H1 (cell line): ENCODE results near the gene ALPK3. TPM values are rescaled to one million over a fixed set of nuclear protein-coding genes. Genes with fewer than 3 reads are reported as not detected.

ENCODE experiments used
- CHD7 ChIP-seq: fragments of 300-600 bp; sonication (generic); IDR thresholded peaks from 2 replicates; pipeline ENCODE4 v1.7.1; 2012; ENCODE audit warnings: low read length, moderate library complexity, mild to moderate bottlenecking, inconsistent platforms; ENCODE audit not compliant: insufficient replicate concordance
- polyA plus RNA-seq, 7 experiments: library from polyadenylated mRNA; depleted of rRNA in 3 of 7; stranded (reverse) in 5 of 7; unstranded in 2 of 7; fragments of >200 nt in 5 of 7; fragments of 200-250 nt in 2 of 7; gene quantifications; 1 replicate in 5 of 7; 2 replicates in 1 of 7; 4 replicates in 1 of 7; pipeline versions ENCODE4 v1.2.1 to v1.2.3, GENCODE V29; 2011 to 2013; ENCODE audit warnings: missing spikeins in 2 of 7, mixed read lengths in 2 of 7
- total RNA-seq: library from RNA; stranded (reverse); fragmentation: NEBNext Ultra II Directional; extraction: Animal tissue kit (Norgen Biotek cat#: 25700); gene quantifications from 2 replicates; pipeline ENCODE4 v1.2.1, GENCODE V29; 2021

ALPK3 gene
- total and polyA plus RNA-seq, 2 of the 8 experiments (the other 6 are each of a cell fraction or from before 2014, with no cell fraction given): 4.4 to 19.2 TPM

GRCh38 chr15:84864444-84864795, 47.3 kb downstream of the ALPK3 start (continued):
- no peak for TF ChIP-seq CHD7
- TF ChIP-seq, all 59 proteins: peak for 0
